GM19043 (cell line): Measurements from ENCODE around the gene DYSF.

Experiments used
- ATAC-seq: cut with Tn5 transposase; IDR thresholded peaks from one replicate; pipeline ENCODE4 v1.9.1; 2021; ENCODE audit warnings: low read depth; ENCODE audit not compliant: unreplicated experiment

The DYSF gene

GRCh38 chr2:71684226-71685072, 231.1 kb downstream of the DYSF start:
- ATAC-seq: no peak

GRCh38 chr2:71685073-71685848, 231.9 kb downstream of the DYSF start:
- ATAC-seq: no peak

- no peak for ATAC-seq
These were observed 232.7 kb downstream of the DYSF start for GRCh38 chr2:71685941-71686611.

GRCh38 chr2:71686781-71687180, 233.4 kb downstream of the DYSF start:
- ATAC-seq: no peak

- no peak for ATAC-seq
These were observed 234.1 kb downstream of the DYSF start for GRCh38 chr2:71687412-71687811.

DNA sequence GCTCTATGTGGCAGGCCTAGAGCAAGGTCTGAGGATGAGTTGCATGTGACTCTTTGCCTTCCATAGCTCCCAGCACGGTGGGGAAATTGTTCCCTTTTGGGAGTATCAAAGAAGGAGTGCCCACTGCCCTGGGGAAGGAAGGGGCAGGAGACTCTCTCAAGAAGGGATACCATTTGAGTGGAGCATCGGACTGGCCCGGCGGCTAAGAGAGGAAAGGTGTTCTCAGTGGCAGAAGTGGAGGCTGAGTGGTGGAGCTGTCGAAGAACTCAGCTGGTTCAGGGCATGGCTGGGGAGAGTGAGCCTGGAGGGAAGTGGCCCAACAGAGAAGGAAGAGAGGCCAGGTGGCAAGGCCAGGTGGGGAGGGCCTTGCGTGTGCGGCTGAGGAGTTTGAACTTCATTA, 235.2 kb downstream of the DYSF start:
- ATAC-seq: no peak

GRCh38 chr2:71689393-71689792, 236.0 kb downstream of the DYSF start:
- ATAC-seq: no peak

GRCh38 chr2:71689968-71690834, 236.8 kb downstream of the DYSF start:
- ATAC-seq: no peak

GRCh38 chr2:71690876-71691475, 237.6 kb downstream of the DYSF start:
- ATAC-seq: no peak

DNA sequence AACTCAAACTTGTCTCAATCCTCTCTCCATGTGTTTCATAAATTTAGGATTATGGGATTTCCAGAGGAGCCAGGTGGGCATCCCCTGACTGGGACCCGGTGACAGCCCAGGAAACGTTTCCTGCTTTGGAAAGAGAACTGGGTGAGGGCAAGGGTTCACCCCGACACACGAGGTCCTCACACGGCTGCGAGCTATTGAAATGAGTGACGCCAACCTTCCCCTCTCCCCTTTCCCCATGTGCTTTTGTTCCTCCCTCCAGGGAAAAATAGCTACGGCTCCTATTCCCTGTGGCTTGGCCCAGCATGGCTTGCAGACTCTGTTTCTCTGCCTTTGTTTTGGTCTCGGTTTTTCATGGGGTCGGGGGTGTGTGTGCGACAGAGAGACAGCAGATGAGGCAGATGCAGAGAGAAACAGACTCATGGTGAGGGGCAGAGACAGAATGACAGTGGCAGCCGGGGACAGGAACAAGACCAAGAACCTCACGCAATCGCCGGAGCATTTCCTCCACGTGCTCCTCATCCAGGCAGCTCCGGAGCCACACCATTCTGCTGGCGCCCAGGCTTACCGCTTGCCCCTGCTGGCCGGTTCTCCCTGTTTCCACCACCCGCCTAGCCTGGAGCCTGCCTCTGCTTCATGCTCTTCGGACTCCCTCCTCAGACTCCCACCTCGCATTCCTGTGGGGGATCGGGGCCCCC, 238.5 kb downstream of the DYSF start:
- ATAC-seq: no peak

- no peak for ATAC-seq
These were observed 239.4 kb downstream of the DYSF start for GRCh38 chr2:71692621-71693277.

- no peak for ATAC-seq
These were observed 240.2 kb downstream of the DYSF start for GRCh38 chr2:71693286-71694270.

DNA sequence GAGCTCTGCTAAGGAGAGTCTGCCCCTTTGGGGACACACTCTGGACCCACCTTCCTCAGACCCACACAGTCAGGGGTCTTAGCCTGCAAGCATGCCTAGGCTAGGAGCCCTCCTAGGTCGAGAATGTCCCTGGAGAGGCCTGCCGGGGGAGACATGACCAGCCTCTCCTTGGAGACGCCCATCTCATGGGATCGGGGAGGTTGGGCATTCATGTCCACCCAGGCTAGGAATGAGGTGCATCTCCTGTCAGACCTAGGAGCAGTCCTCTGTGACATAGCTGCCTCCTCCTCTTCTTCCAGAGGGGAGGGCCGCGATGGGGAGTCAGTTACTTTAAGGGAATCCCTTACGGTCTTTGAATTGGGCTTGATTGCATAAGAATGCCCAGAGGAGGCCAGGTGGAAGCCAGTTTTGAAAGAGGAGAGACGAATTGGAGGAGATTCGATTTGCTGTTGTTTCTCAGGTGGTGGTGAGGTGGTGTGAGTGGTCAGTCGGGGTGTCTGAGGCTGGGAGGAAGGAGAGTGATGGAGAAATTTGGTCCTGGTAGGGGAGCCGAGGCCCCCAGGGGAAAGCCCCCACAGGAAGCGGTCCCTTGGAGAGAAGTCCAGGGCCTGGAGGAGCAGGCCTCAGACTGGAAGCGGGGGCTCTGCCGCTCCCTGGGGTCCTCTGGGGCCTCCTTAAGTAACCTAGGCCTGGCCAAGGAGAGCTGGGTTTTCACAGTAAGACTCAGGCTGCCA, 241.3 kb downstream of the DYSF start:
- no peak for ATAC-seq

GRCh38 chr2:71695235-71696120, 242.1 kb downstream of the DYSF start:
- ATAC-seq: no peak

DNA sequence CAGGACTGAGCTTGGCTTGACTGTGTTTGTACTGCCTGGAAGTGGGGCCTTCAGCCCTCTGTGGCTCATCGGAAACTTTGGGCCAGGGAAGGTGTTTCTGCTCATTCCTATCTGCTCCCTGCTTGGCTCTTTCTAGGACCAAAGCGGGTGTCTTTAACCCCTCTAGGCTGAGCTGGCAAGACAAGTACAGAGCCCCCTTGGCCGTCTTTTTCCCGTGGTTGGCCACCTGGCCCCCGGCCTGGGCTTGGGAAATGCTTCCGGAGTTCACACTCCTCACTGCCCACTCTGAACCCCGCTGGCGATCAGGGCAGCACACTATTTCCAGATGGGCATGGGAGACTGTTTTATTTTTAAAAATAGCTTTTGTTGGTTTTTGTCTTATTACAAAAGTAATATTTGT, 243.0 kb downstream of the DYSF start:
- no peak for ATAC-seq
